ENCODE results near the gene PTPRT. TPM values are rescaled to one million over a fixed set of nuclear protein-coding genes. Genes with fewer than 3 reads are reported as not detected.

PTPRT gene
- total and polyA plus RNA-seq, 2 of the 13 experiments (the other 11 are each of a cell fraction or from before 2014, with no cell fraction given): under 0.01 to 0.09 TPM

- TF ChIP-seq ZNF414 (CRISPR knock-in tag; IDR thresholded peaks at IDR 0.05) (no peak), ZNF292 (CRISPR knock-in tag; IDR thresholded peaks at IDR 0.05; ENCODE audit: borderline replicate concordance, low read depth) (no peak), ZNF510 (CRISPR knock-in tag; IDR thresholded peaks at IDR 0.05; ENCODE audit: low read depth) (no peak), PRDM4 (CRISPR knock-in tag; IDR thresholded peaks at IDR 0.05; ENCODE audit: borderline replicate concordance) (no peak), NCOA2 (CRISPR knock-in tag; IDR thresholded peaks at IDR 0.05) (no peak), SP4 (CRISPR knock-in tag; IDR thresholded peaks at IDR 0.05) (no peak), POLR2AphosphoS2 (IDR thresholded peaks at IDR 0.05; ENCODE audit: low read depth, low read length) (no peak), PAX8 (CRISPR knock-in tag; IDR thresholded peaks at IDR 0.05; ENCODE audit: borderline replicate concordance) (no peak)
Observed at GRCh38 chr20:43017241-43018030, 172.3 kb downstream of the PTPRT start (continued).

- H3K4me3 ChIP-seq (replicated peaks in 1 of 3; ENCODE audit: insufficient read depth in 1 of 3, low read depth in 2 of 3, low read length in 3 of 3): no peak overlapping the region
- H3K4me2 ChIP-seq (ENCODE audit: low read depth, low read length): no peak overlapping the region
- in situ Hi-C loops (cut with HindIII; ENCODE audit: extremely low pct_ligation_motif_present, low pct_unique_long_range_greater_than_20kb): no loop called here
- no peaks in the 10 kb centered on the region for H3K27me3 ChIP-seq (ENCODE audit: control insufficient read depth in 1 of 2, insufficient read depth in 2 of 2, low read length in 2 of 2)
- H3K4me1 ChIP-seq (ENCODE audit: insufficient read depth, low read length): no peaks in the 10 kb centered on the region
- WGBS (ENCODE audit: low lambda C conversion rate): under 1% methylated on average over 4 of the region's 4 CpGs
- intact Hi-C loops (cut with micrococcal nuclease; ENCODE audit: unreplicated experiment): no loop called here
- FAIRE-seq: no peak
- no TSS peak for BruUV-seq (replicated peaks)
- H4K20me1 ChIP-seq (ENCODE audit: insufficient read depth, low read length): no peaks in the 10 kb centered on the region
- POLR2A ChIA-PET: no interaction called here
- no peak overlapping the region for H3K9ac ChIP-seq (ENCODE audit: insufficient read depth, low read depth, low read length)
- no peaks in the 10 kb centered on the region for H3K79me2 ChIP-seq (ENCODE audit: insufficient read depth, low read length)
- H3K9me3 ChIP-seq (ENCODE audit: low read length): 0 out of 2 replicates have a peak, but pooled peaks cover 2% of the 10 kb centered on the region
- CTCF ChIA-PET (ENCODE audit: low intra/inter-chr PET ratio, low total read pairs): no interaction called here
- TF ChIP-seq SOX6 (IDR thresholded peaks at IDR 0.05) (0 out of 2 replicates have a peak, but pooled peaks have one; percentile 52), SOX6 (CRISPR knock-in tag; IDR thresholded peaks at IDR 0.05) (no peak), ARID3A (IDR thresholded peaks at IDR 0.05; ENCODE audit: low read depth, low read length) (no peak)
- H3K36me3 ChIP-seq (replicated peaks in 1 of 2; ENCODE audit: control insufficient read depth in 1 of 2, insufficient read depth in 2 of 2, low read length in 2 of 2): no peaks in the 10 kb centered on the region
- no peak for DNase-seq (ENCODE audit: low spot score)
- ATAC-seq: no peak
- no peak overlapping the region for H2AFZ ChIP-seq (ENCODE audit: low read length)
- H3K27ac ChIP-seq (ENCODE audit: extremely low read length, insufficient read depth, low read length): no peak overlapping the region
Observed at GRCh38 chr20:43016257-43016656, 173.4 kb downstream of the PTPRT start.
